Measurements from ENCODE around the gene IFNA13.

DNA sequence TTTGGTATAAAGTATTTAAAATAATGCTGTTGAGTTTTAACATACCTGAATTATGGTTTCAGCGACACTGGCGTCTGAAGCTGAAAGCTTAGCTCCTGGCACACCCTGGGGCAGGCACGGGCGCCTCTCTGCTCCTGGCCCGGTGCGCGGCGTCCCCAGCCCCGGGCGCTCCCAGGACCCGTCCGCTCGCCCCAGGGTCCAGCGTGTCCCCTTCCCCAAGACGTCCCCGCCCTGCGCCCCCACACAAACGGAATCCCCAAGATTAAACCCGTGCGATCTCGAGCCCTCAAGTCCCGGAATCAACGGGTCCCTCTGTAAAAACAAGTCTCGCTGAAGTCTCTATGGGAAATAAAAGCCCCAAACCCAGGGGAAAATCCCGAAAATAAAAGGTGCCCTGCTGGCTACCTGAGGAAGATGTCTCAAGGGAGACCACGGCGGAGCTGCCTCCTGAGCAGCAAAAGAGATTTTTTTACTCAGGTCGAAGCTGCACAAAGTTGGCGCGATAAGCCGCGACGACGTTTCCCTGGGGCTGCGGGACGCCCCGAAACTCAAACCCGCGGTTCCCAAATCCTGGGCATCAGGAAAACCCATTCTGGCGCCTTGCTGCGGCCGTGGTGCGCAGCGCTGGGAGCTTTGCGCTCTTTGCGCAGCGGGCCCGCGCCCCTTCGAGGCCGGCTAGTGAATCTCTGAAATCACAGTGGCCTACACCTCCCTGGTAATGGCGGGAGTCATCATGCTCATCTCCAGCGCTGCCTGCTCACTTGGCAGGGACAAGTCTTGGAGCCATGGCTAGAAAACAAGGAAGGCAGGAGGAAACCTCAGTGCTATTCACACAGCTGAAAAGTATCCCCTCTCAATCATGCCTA is 34.8 kb upstream of the IFNA13 start:
- TF ChIP-seq EZH2 (IDR thresholded peaks at IDR 0.05; ENCODE audit: insufficient read depth, poor library complexity, severe bottlenecking): no peak
- TF ChIP-seq EZH2phosphoT487 (IDR thresholded peaks at IDR 0.05; ENCODE audit: insufficient read depth, low read depth): no peak

Measured in GM23248 (cell line).